GM12878 (cell line): Measurements from ENCODE around the gene ITGB8. TPM values are rescaled to one million over a fixed set of nuclear protein-coding genes. Genes with fewer than 3 reads are reported as not detected.

Experiments used
- ATAC-seq: fragments of 200-7000 bp; cut with Tn5 transposase; 3 replicates; pipeline ENCODE4 v1.9.1; 2020; ENCODE audit warnings: mild to moderate bottlenecking, moderate library complexity
- BruUV-seq: library from RNA; stranded (reverse); fragments of 400-500 nt; replicated peaks from 2 replicates; lab custom pipeline; 2021; lab: Mats Ljungman, UMichigan
- CTCF ChIA-PET: fragments of 300-600 bp; sonication (Branson Sonifier 250); formaldehyde crosslinking; extraction: SDS; loops from one replicate; lab custom pipeline; 2021; ENCODE audit warnings: inconsistent platforms; lab: Yijun Ruan, JAX
- POLR2A ChIA-PET: fragments of 350-600 bp; formaldehyde crosslinking; extraction: SDS; loops from one replicate; lab custom pipeline; 2021; ENCODE audit warnings: inconsistent platforms; lab: Charles Lee
- RAD21 ChIA-PET: fragments of 300-600 bp; sonication (Branson Sonifier 250); formaldehyde crosslinking; loops from one replicate; lab custom pipeline; 2023; ENCODE audit warnings: antibody characterized with exemption; ENCODE audit not compliant: unreplicated experiment; lab: Charles Lee
- SMC1A ChIA-PET: fragments of 300-600 bp; sonication (Branson Sonifier 250); formaldehyde crosslinking; loops from one replicate; lab custom pipeline; 2023; ENCODE audit not compliant: unreplicated experiment, uncharacterized antibody; lab: Charles Lee
- DNase-seq: peaks from one replicate; pipeline ENCODE4 v3.0.0-alpha.2; 2011; ENCODE audit warnings: low read depth, low spot score
- FAIRE-seq: peaks from 3 replicates; lab custom pipeline; 2011; peaks lifted over from hg19 to GRCh38; lab: Jason Lieb, UNC
- H2AFZ ChIP-seq: 2 replicates; pipeline ENCODE4 v1.6.0; 2011; ENCODE audit warnings: low read depth, low read length, control low read depth; ENCODE audit not compliant: control insufficient read depth
- H3K27ac ChIP-seq: 2 replicates; pipeline ENCODE4 v1.5.1; 2011; ENCODE audit warnings: control low read depth; ENCODE audit not compliant: control insufficient read depth, insufficient read depth
- H3K27me3 ChIP-seq, 2 experiments: replicated peaks in 1 of 2; 2 replicates each; pipeline versions ENCODE4 v1.6.0 to v1.6.1; 2011; ENCODE audit warnings: low read length in 1 of 2; ENCODE audit not compliant: control insufficient read depth in 2 of 2, insufficient read depth in 2 of 2
- H3K36me3 ChIP-seq, 2 experiments: 2 replicates each; pipeline ENCODE4 v1.5.1; 2011; ENCODE audit warnings: low read length in 1 of 2; ENCODE audit not compliant: control insufficient read depth in 2 of 2, insufficient read depth in 2 of 2
- H3K4me1 ChIP-seq: 2 replicates; pipeline ENCODE4 v1.6.1; 2011; ENCODE audit warnings: mild to moderate bottlenecking, low read length, moderate library complexity, mixed read lengths; ENCODE audit not compliant: control insufficient read depth, insufficient read depth
- H3K4me2 ChIP-seq: 2 replicates; pipeline ENCODE4 v1.6.0; 2011; ENCODE audit warnings: control low read depth; ENCODE audit not compliant: control insufficient read depth, insufficient read depth
- H3K4me3 ChIP-seq: fragments of 200-600 bp; sonication (generic); 2 replicates; pipeline ENCODE4 v1.5.1; 2016
- H3K79me2 ChIP-seq: 2 replicates; pipeline ENCODE4 v1.6.0; 2011; ENCODE audit warnings: low read length; ENCODE audit not compliant: control insufficient read depth, insufficient read depth
- H3K9ac ChIP-seq: 2 replicates; pipeline ENCODE4 v1.8.0; 2011; ENCODE audit warnings: low read length, control low read depth, mixed read lengths; ENCODE audit not compliant: control insufficient read depth, insufficient read depth
- H3K9me3 ChIP-seq: replicated peaks from 3 replicates; pipeline ENCODE4 v1.5.1; 2011; ENCODE audit warnings: mild to moderate bottlenecking, low read length; ENCODE audit not compliant: control insufficient read depth, insufficient read depth
- H4K20me1 ChIP-seq: 2 replicates; pipeline ENCODE4 v1.6.0; 2011; ENCODE audit not compliant: control insufficient read depth, insufficient read depth
- ESRRA ChIP-seq: IDR thresholded peaks from 2 replicates; pipeline ENCODE4 v1.6.1; 2012; ENCODE audit warnings: mild to moderate bottlenecking, low read length, improper control_type of control experiment
- HSF1 ChIP-seq: fragments of 150-350 bp; IDR thresholded peaks from 2 replicates; pipeline ENCODE4 v1.6.1; 2014; ENCODE audit warnings: mild to moderate bottlenecking, low read depth, low read length
- NFYB ChIP-seq: IDR thresholded peaks from 2 replicates; pipeline ENCODE4 v1.6.1; 2011; ENCODE audit warnings: low read depth, mild to moderate bottlenecking, low read length, improper control_type of control experiment, moderate library complexity; ENCODE audit not compliant: insufficient read depth
- SMAD5 ChIP-seq: IDR thresholded peaks from 2 replicates; pipeline ENCODE4 v1.6.1; 2016; ENCODE audit warnings: antibody characterized with exemption, low read depth
- USF2 ChIP-seq: IDR thresholded peaks from 2 replicates; pipeline ENCODE4 v1.6.1; 2011; ENCODE audit warnings: low read depth, low read length, improper control_type of control experiment, borderline replicate concordance
- ZBTB33 ChIP-seq: fragments of 450-650 bp; IDR thresholded peaks from 2 replicates; pipeline ENCODE4 v1.6.1; 2017; ENCODE audit warnings: mild to moderate bottlenecking
- ZNF24 ChIP-seq: fragments of 450-650 bp; IDR thresholded peaks from 2 replicates; pipeline ENCODE4 v1.6.1; 2017; ENCODE audit warnings: antibody characterized with exemption, mild to moderate bottlenecking
- WGBS: methylation state at CpG from one replicate; pipeline ENCODE4 v1.1.6; 2016; ENCODE audit warnings: low lambda C conversion rate; ENCODE audit not compliant: insufficient replicate concordance, insufficient coverage; ENCODE audit errors: missing lambda C conversion rate; 5-methylcytosine and 5-hydroxymethylcytosine counted together
- in situ Hi-C: fragments of 300-500 bp; cut with MboI; formaldehyde crosslinking; loops from 9 replicates; pipeline ENCODE4 v1.14.3; 2018; ENCODE audit warnings: mixed read lengths
- intact Hi-C: fragments of 100-400 bp; cut with micrococcal nuclease; formaldehyde crosslinking; loops from one replicate; pipeline ENCODE4 v1.14.2; 2022; ENCODE audit not compliant: unreplicated experiment
- polyA plus RNA-seq, 11 experiments: library from polyadenylated mRNA; depleted of rRNA in 4 of 11; unstranded in 6 of 11; stranded (reverse) in 5 of 11; fragments of >200 nt; fragmentation: Nextera tagmentation in 4 of 11; fragmentation: Illumina TruSeq in 1 of 11; extraction: Ambion mirVana in 4 of 11; extraction: Trizol in 1 of 11; gene quantifications; 1 replicate in 1 of 11; 2 replicates in 10 of 11; pipeline versions ENCODE4 v1.2.1 to v1.2.3, GENCODE V29; 2011 to 2016; ENCODE audit warnings: inconsistent platforms in 2 of 11, missing spikeins in 2 of 11, low read depth in 1 of 11
- total RNA-seq, 4 experiments: library from RNA; depleted of rRNA in 3 of 4; stranded (reverse); fragments of >200 nt in 3 of 4; fragmentation: Illumina TruSeq in 1 of 4; extraction: Trizol in 1 of 4; gene quantifications; 2 replicates each; pipeline versions ENCODE4 v1.2.1 to v1.2.3, GENCODE V29; 2013 to 2021

The ITGB8 gene
- total and polyA plus RNA-seq, 10 of the 15 experiments (the other 5 are each of a cell fraction or from before 2014, with no cell fraction given): 0.37 to 26.2 (median 1.5) TPM

- TF ChIP-seq ZBTB33 (no peak), ESRRA (no peak), HSF1 (no peak), NFYB (no peak), USF2 (no peak), ZNF24 (no peak)
Measured at GRCh38 chr7:20313626-20314025, 17.1 kb upstream of the ITGB8 start (continued).

- ChIA-PET CTCF (interaction anchor here (0.6 to 8.7 kb wide), 15 partner anchors 8 to 560 kb away, joined by 3 to 113 read pairs (median 3); no protein-coding TSS in a partner anchor), SMC1A (interaction anchor here (0.9 to 10.0 kb wide), 21 partner anchors 9 to 560 kb away, joined by 3 to 129 read pairs (median 7); partner anchors contain the start of genes ITGB8 and MACC1), RAD21 (interaction anchor here (0.7 to 6.0 kb wide), 12 partner anchors 12 to 601 kb away, joined by 3 to 54 read pairs (median 6); partner anchors contain the start of gene MACC1), POLR2A (interaction anchor here (0.5 to 2.3 kb wide), 3 partner anchors 15 to 1121 kb away, joined by 3 to 8 read pairs (median 4); no protein-coding TSS in a partner anchor)
- no peak for FAIRE-seq
- intact Hi-C loops: loop anchor here (5.0 kb wide), 2 partner anchors 562 to 602 kb away; no protein-coding TSS in a partner anchor
- no TSS peak for BruUV-seq
- DNase-seq: no peak
- no peak for TF ChIP-seq SMAD5
- H3K79me2 ChIP-seq: no peaks in the 10 kb centered on the region
- no peak overlapping the region for H3K4me2 ChIP-seq
- H2AFZ ChIP-seq: no peak overlapping the region
- no peaks in the 10 kb centered on the region for H4K20me1 ChIP-seq
- H3K4me3 ChIP-seq: no peak overlapping the region
- H3K9ac ChIP-seq: no peak overlapping the region
- WGBS: 64% methylated on average over 2 of the region's 2 CpGs
- no peak overlapping the region for H3K27ac ChIP-seq
- H3K9me3 ChIP-seq: no peaks in the 10 kb centered on the region
- no peaks in the 10 kb centered on the region for H3K4me1 ChIP-seq
- no peaks in the 10 kb centered on the region for H3K36me3 ChIP-seq
- no peak for ATAC-seq
- in situ Hi-C loops: loop anchor here (5.0 to 10.0 kb wide), 2 partner anchors 157 to 559 kb away; no protein-coding TSS in a partner anchor
- H3K27me3 ChIP-seq: no peaks in the 10 kb centered on the region
Measured at GRCh38 chr7:20314198-20314597, 16.5 kb upstream of the ITGB8 start.
